ENCODE data around the gene WASL. TPM values are rescaled to one million over a fixed set of nuclear protein-coding genes. Genes with fewer than 3 reads are reported as not detected.
A peak's percentile ranks its signal among the peaks of the same experiment; 100 is the strongest.
"Not testable (repeated sequence)": the region's sequence is repeated elsewhere in the genome, so short reads cannot be mapped to it uniquely, and the experiment has no call there.

The WASL gene
- total RNA-seq, 1 experiment from 2014 or later: 12.1 TPM

DNA sequence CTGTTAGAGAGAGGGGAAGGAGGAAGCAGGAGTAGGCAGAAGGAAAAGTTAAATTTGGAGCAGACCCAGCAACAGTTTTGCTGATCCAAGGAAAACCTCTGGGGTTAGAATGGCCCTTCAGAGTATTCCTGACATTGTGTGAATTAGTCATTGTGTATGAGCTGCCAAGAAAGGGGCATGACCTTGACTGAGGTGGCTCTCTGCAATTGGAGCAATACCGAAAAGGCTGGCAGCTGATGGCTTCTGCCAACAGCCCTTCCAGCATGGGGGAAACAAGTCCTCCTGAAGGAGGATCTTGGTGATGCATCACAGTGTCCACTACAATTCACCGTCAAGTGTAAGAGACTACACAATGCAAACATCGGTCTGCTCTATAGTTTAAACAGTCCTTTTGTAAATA is 20.6 kb upstream of the WASL start:
- DNase-seq (ENCODE audit: low spot score): peak; percentile 92

DNA sequence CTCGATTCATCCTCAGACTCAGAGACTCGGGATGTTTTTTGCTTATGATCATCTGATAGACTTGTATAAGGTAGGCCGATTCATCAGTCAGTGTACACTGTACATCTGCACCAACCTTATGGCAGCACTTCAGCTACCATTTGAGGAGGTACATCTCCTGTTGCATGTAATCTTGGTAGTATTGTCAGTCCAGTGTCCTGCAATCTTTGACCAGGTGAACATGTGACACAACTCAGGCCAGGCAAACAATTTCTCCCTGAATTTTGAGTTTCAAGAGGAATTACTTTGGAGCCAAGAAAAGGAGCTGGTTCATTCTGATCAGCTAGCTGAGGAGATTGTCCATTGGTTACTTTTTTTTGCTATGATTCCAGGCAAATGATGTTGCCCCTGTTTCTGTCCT is 19.7 kb upstream of the WASL start:
- DNase-seq (ENCODE audit: low spot score): no peak

DNA sequence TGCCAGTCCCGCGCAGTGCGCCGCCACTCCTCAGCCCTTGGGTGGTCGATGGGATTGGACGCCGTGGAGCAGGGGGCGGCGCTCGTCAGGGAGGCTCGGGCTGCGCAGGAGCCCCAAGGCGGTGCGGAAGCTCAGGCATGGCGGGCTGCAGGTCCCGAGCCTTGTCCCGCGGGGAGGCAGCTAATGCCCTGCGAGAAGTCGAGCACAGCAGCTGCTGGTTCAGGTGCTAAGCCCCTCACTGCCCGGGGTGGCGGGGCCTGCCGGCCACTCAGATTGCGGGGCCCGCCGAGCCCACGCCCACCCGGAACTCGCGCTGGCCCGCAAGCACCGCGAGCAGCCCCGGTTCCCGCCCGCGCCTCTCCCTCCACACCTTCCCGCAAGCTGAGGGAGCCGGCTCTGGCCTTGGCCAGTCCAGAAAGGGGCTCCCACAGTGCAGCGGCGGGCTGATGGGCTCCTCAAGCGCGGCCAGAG is 14.4 kb upstream of the WASL start:
- DNase-seq (ENCODE audit: low spot score): no peak

DNA sequence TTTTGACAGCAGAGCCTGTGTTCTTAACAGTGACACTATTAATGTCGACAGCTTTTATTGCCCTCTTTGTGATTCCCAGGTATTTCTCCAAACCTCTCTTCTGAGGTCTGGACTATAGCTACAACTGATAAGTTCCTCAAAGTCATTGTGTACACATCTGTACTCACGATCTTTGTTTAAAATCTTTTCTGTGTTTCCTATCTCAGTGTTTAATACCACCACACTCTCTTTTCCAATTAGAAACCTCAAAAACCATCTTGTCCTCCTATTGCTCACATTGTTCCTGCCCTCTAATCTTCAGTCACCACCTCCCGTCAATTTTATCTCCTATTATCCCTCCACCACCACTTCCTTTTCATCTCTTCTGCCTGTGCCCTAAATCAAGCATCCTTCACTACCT is 12.9 kb upstream of the WASL start:
- no peak for DNase-seq (ENCODE audit: low spot score)

DNA sequence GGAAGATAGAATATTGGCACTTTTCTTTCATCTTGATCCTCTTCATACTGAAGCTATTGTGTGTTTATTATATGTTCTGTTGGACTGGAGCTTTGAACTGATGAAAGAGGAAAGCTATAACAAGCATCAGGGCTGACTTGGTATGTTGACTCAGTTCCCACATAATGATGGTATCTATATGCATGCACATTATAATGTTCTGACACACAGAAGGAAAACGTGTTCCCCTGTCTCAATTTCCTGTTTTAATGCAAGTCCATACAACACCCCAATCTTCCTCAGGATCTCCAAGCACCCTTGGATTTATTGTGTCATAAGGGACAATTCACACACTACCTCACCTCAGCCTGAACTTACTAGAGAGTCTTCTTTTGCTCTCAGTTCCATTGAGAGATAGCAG is 8.3 kb upstream of the WASL start:
- no peak for DNase-seq (ENCODE audit: low spot score)

DNA sequence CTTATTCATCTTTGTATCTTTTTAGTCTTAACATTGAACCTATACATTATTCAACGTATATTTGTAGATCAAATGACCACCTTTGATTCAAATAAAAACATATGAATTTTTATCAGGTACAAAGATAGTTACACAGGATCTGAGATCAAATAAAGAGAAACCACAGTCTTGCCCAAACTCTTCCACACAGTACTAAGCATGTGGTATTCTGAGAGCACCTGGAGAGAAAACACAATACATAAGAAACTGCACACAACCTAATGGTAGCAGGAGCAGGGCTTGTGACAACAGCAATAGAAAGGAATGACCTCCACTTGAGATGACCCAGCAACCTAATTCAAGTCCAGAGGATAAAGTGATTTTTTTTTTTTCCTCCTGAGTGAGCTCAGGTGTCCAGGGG is 6.5 kb upstream of the WASL start:
- no peak for DNase-seq (ENCODE audit: low spot score)

DNA sequence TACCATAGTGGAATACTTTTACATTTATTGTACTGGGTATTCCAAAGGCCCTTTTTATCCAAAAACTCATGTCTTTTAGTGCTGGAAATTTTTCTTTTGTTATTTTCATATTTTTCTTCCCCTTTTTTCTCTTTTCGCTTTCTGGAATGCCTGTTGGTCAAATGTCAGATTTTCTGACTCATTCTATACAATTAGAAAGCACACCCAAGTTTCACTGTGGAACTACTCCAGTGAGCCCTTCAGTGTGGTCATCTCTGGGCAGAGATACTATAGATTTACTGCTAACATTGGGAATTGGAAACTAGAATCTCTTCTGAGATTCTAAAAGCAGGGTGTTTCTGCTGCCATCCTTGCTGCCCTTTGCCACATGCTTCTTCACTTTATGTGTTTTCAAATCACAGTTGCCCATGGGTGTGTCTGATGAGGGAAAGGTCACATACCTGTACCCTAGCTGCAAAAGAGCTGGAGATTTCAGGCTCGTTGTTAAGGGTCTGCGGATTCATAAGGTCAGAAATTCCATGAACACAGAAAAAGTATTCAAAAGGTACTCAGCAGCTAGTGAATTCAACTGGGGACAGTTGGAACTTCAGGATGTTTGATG is 5.6 kb upstream of the WASL start:
- no peak for DNase-seq (ENCODE audit: low spot score)

DNA sequence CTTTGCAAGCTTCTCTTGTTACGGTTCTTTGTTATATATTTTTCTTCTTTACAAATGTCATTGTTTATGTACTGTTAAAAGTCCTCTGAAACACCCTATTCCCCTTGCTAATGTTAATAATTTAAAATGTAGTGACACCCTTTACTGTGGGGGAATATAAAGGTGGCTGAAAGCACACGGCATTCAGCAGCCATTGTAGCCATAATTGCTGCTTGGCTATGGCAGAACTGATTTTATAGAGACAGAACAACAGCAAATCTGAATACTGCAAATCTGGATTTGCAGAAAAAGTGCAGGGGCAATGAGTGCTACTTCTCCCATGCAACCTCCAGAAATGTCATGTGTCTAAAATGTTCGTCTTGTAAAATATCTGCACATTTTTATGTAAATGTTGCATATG is 3.7 kb upstream of the WASL start:
- DNase-seq (ENCODE audit: low spot score): no peak

DNA sequence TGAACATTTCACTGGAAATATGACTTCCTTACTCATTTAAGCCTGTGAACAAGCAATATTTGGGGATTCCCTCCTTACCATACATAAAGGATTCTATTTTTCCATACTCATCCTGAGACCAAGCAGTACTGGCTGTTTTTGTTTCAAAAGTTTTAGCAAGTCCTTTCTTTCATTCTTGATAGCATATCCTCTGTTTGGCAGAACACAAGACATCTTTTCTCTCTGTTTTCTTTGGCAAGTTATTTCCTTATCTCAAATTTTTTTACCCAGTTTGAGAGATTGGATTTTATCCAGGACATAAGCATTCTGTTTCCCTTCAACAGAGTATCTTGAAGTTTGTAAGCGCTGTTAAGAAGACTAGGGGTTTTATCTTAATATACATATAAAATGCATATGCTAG is 3.0 kb upstream of the WASL start:
- no peak for DNase-seq (ENCODE audit: low spot score)

DNA sequence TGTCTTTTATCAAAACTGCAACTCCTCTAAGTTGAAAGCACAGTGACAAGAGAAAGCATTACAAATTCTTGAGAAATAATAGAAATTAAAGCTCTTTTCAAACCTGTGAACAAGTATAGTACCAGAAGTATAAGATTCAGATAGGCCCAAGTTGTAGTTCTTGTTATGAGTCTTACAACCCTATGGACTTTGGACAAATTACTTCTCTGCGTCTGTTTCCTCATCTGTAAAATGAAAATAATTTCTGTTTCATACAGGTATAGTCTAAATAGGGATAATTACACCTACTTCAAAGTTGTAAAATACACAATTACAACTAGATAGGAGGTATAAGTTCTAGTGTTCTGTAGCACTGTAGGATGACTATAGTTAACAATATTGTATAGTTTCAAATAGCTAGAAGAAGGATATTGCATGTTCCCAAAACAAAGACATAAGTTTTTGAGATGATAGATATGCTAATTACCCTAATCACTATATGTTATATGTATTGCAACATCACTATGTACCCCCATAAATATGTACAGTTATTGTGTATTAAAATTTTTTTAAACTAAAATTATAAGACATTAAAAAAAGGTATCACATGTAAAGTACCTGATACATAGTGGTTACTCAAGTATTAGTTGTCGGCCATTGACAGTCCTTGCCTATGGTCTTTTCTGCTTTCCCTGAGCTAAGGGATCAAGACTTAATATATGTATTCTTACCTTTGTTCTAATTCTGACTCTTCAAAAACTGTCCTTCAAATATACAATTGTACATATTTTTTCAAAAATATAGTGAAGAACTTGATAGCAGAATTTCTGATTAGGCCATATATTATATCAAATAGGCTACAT is 1.8 kb upstream of the WASL start:
- DNase-seq (ENCODE audit: low spot score): no peak

DNA sequence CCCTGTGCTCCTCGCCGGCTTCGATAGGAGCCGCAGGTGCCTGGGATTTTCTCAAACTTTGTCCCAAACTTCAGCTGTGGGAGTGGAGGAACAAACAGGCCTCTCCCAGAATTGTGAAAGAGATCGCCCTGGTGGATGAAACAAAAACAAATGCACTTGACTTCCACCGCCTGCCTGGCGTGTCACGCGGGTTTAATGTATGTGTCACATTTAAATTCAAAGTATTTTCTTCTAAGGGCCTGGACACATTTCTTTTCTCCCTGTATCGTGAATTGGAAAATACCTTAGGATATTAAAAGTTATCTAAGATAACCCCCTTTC is 694 bp upstream of the WASL start:
- DNase-seq (ENCODE audit: low spot score): no peak

DNA sequence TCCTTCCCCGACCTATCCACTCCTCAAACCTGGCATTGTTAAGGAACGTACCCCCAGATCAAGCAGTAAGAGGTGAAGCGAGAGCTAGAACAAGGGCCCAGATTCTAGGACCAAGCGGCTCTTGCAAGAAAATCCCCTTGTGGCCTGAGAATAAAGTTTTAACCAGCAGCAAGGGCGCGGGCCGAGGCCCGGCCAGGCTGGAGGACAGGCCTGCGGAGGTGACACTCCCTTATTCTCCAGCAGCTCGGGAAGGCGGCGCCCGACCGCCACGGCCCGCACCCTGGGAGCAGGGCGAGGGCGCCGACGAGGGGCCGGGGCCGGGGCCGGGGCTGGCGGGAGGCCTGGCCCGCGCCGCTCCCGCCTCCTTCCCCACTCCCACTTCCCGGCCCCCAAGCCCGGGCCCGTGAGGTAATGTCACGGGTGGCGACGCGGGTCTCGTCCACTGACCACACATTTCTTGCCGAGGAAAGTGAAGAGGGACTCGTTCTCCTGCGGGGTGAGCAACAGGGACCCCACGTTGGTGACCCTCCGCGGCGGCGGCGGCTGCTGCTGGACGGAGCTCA is 551 bp downstream of the WASL start:
- DNase-seq (ENCODE audit: low spot score): peak; percentile 19

DNA sequence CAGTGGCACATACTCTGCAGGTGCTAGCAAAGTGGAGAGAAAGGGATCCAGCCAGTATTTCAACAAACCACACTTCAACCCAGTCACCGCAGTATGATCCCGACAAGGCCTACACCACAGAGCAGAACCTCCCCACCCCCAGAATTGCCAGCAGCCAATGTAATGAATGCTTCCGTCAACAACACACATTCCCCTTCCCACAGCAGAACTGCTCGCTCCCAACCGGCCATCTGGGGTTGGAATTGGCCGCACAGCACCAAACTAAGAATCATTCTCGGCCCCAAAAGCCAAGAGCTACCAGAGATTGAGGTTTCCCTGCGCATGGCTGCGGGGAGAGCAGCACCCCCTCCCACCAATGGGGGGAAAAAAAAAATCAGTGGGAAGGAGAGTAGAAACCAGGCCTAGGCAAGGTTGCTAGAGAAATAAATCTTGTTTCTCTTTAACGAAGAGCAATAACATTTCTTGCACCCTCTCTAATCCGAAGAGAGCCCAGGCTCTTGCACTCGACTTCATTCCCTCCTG is 1.1 kb downstream of the WASL start:
- DNase-seq (ENCODE audit: low spot score): peak; percentile 71

DNA sequence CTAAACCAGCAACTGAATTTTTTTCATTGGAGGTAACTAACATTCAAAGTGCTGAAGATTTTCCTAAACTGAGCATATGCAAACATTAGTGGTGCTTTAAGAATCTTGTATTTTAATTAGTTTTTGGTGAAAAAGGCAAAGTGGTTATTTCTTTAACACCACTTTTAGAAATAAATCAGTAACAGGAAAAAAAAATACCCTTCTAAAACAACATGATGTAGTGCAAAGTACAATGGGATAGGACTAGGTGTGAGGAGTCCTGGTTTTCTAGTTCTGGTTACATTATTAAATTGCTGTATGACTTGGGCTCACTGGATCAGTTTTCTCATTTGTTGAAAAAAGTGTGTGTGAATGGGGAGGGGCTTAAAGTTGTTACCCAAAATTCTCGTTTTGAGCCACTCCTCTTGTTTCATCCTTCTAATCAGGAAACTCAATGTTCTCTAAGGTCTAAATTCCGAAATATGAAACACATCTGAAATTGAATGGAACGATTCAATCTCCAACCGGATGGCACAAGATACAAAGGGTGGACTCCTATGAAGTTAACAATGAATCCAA is 1.8 kb downstream of the WASL start:
- DNase-seq (ENCODE audit: low spot score): no peak

DNA sequence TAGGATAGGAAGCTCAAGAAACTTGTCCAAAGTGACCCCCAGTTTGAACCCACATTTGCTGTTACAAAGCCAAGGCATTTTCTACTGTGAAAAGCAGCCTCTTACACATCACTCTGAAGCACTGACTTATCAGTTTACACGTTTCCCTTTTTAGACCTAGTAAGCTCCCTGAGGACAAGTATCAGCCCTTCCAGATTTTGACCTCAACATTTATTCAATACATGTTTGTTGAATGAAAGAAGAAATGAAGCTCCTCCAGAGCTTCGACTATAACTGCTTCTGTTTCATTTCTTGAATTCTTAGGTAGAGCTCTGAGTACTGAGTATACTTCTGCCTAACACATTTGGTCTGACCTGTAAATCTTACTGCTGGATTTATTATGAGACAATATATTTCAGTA is 2.7 kb downstream of the WASL start:
- no peak for DNase-seq (ENCODE audit: low spot score)

DNA sequence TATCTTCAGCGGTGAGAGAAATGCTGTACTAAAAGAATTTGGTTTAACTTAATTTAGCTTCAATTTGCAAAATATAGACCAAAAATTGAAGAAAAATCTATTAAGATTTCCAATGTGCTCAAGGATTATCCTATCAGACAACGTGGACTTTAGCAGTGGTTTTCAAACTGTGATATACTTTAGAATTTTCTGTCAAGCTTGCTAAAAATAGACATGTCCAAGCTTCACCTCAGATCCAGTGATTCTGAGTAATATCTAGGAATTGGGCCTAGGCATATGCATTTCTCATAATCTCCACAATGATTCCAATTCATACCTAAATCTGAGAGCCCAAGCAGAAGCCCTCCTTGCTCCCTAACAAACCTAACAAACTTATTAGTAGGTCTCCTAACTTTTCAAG is 3.4 kb downstream of the WASL start:
- no peak for DNase-seq (ENCODE audit: low spot score)

DNA sequence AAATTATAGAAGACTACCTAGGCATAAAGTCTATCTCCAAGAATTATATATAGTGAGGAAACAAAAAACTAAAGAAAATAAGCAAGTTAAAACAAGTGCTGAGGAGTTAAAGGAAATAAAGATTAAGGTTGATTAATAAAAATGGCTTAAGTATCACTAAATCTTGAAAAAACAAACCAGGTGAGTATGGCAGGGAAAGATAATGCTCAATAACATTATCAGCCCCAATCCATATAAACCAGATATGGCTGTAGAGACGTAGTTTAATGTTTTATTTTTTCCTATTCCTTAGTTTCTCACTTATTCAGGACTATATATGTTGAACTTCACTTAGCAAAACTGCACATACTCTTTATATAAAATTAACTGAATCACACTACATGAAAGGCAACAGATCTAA is 4.4 kb downstream of the WASL start:
- DNase-seq (ENCODE audit: low spot score): no peak

DNA sequence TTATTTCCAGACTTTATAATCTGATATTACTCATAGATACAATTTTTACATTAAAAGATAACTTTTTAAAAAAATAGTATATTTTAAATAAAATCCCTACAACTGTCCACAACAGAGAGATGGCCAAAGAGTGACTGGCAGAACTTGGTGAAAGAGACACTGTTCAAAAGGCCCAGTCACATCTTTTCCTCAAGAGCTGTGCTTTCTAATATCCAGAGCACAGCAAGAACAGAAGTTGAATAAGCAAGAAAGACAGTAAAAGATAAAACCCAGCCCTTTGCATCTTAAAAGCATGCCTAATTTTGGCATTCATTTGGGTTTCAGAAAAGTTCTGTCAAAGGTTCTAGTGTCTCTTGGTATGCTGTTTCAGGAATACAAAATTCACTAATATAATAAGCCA is 6.9 kb downstream of the WASL start:
- no peak for DNase-seq (ENCODE audit: low spot score)

DNA sequence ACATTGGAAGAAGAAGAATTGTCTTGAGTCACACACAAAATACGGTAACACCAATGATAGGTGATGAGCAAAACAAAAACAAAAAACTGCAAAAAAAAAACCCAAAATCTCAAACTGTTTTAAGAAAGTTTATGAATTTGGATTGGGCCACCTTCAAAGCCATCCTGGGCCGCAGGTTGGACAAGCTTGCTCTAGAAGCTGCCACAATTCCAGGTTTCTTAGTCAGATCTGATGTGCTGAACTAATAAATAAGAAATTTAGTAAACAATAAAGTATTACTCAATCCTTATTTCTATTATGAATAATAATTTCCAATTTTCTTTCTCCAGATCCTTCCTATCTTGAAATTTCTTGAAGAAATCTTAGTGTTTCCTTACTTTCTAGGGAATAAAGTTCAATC is 10.0 kb downstream of the WASL start:
- no peak for DNase-seq (ENCODE audit: low spot score)

DNA sequence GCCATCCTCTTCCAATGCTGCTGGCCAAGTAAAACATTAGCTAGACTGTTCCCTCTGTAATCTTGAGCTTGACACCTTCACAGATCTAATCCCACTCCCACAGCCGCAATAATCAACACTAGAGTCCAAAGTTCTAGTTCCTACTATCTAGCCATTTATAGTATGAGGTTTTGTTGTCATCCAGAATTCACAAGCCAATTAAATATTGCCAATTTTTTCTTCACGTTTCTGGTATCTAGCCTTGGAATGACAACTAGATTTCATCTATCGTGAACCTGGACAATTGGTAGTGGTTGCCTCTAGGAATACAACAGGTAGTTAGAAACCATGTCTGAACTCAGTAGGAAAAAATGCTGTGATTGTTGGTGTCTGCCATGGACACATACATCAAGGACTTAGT is 10.4 kb downstream of the WASL start:
- no peak for DNase-seq (ENCODE audit: low spot score)

DNA sequence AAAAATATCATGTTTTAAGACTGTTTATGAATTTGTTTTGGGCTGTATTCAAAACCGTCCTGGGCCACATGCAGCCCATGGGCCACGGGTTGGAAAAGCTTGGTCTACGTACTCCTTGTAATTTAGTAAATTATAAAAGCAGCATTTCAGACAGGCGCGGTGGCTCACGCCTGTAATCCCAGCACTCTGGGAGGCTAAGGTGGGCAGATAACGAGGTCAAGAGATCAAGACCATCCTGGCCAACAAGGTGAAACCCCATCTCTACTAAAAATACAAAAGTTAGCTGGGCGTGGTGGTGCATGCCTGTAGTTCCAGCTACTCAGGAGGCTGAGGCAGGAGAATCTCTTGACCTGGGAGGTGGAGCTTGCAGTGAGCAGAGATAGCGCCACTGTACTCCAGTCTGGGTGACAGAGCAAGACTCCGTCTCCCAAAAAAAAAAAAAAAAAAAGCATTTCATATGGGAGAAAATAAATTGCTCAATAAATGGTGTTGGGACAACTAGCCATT is 11.6 kb downstream of the WASL start:
- not testable (repeated sequence) for DNase-seq (ENCODE audit: low spot score)

DNA sequence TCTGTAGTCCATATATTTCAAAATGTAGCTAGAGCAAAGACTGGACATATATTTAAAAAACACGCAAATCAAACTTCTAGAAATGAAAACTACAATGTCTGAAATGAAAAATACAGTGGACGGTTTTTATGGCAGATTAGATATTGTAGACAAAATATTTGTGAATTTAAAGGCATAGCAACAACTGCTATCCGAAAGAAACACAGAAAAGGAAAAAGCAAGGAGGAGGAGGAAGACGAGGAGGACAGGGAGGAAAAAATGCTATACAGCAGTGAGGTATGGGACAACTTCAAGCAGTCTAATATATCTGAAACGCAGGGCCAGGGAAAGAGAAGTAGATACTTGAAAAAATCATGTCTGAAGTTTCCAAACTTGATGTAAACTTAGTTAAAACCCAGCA is 13.3 kb downstream of the WASL start:
- no peak for DNase-seq (ENCODE audit: low spot score)

DNA sequence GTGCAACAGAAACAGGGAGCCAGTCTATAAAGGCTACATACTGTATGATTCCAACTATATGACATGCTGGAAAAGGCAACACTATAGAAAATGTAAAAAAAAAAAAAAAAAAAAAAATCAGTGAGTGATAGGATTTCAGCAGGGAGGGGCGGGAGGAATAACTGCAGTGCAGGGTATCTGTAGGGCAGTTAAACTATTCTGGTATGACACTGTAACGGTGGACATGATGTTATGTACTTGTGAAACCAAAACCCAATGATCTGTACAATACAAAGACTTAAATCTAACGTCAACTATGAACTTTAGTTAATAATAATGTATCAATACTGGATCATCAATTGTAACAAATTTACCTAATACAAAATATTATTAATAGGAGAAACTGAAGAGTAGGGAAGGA is 14.3 kb downstream of the WASL start:
- DNase-seq (ENCODE audit: low spot score): no peak

Measured in A172 (cell line).